ENCODE results near the gene LRP1B.

DNA sequence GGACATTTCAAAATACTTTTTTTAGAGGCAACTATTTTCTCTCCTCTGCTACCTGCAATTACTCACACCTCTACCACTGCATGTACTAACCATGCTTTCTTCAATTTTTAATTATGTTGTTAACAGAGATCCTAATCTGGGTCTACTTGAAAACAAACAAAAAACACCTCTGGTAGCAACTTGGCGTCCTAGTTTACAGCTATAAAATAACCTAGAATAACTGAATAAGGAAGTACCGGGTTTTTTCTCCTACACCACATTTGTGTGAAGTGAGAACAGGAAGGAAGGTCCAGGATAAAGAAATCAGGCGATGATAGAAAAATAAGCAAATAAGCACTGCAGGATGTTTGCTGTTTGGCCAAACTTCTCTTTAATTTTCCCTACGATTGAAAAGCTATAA is 633.5 kb downstream of the LRP1B start:
- TF ChIP-seq GATA2 (IDR thresholded peaks at IDR 0.05; ENCODE audit: low read depth, low read length) (no peak), GATA3 (IDR thresholded peaks at IDR 0.05; ENCODE audit: low read depth, low read length) (no peak)
